Measurements from ENCODE around the gene MRPL16.

The MRPL16 gene

GRCh38 chr11:59760771-59761170 lies 49.8 kb downstream of the MRPL16 start:
- H3K79me2 ChIP-seq (ENCODE audit: insufficient read depth, low read length): no peaks in the 10 kb centered on the region
- TF ChIP-seq CTCF (IDR thresholded peaks at IDR 0.05; ENCODE audit: insufficient read depth, low read length, poor library complexity, severe bottlenecking) (no peak), EZH2phosphoT487 (conservative IDR thresholded peaks at IDR 0.05; ENCODE audit: low read length) (no peak)

GRCh38 chr11:59759900-59760299 lies 50.7 kb downstream of the MRPL16 start:
- Histone ChIP-seq H3K4me3 (ENCODE audit: insufficient read depth, low read length, poor library complexity, severe bottlenecking) (no peak overlapping the region), H3K27me3 (ENCODE audit: low read length) (no peaks in the 10 kb centered on the region), H4K20me1 (ENCODE audit: low read depth, low read length) (no peaks in the 10 kb centered on the region), H2AFZ (ENCODE audit: low read depth, low read length, severe bottlenecking) (no peak overlapping the region), H3K36me3 (ENCODE audit: low read length) (no peaks in the 10 kb centered on the region), H3K9ac (ENCODE audit: low read length) (no peak overlapping the region), H3K27ac (ENCODE audit: low read depth, low read length) (no peak overlapping the region), H3K9me3 (ENCODE audit: insufficient read depth, low read length) (no peaks in the 10 kb centered on the region), H3F3A (ENCODE audit: insufficient read depth) (peaks cover 3% of the 10 kb centered on the region; the same call in 1 of the 2 replicates), H3K79me2 (ENCODE audit: insufficient read depth, low read length) (no peaks in the 10 kb centered on the region), H3K4me2 (ENCODE audit: low read depth, low read length, poor library complexity, severe bottlenecking) (no peak overlapping the region), H3K9me2 (replicated peaks; ENCODE audit: insufficient read depth, low read length) (no peaks in the 10 kb centered on the region)
- TF ChIP-seq CTCF (IDR thresholded peaks at IDR 0.05; ENCODE audit: insufficient read depth, low read length, poor library complexity, severe bottlenecking) (no peak), EZH2phosphoT487 (conservative IDR thresholded peaks at IDR 0.05; ENCODE audit: low read length) (no peak)

More at GRCh38 chr11:59760771-59761170, 49.8 kb downstream of the MRPL16 start:
- H3K36me3 ChIP-seq (ENCODE audit: low read length): no peaks in the 10 kb centered on the region
- H3K27me3 ChIP-seq (ENCODE audit: low read length): no peaks in the 10 kb centered on the region
- H4K20me1 ChIP-seq (ENCODE audit: low read depth, low read length): no peaks in the 10 kb centered on the region
- no peak overlapping the region for H3K4me3 ChIP-seq (ENCODE audit: insufficient read depth, low read length, poor library complexity, severe bottlenecking)
- H3K4me2 ChIP-seq (ENCODE audit: low read depth, low read length, poor library complexity, severe bottlenecking): no peak overlapping the region
- no peak overlapping the region for H3K27ac ChIP-seq (ENCODE audit: low read depth, low read length)
- H3K9ac ChIP-seq (ENCODE audit: low read length): no peak overlapping the region
- H2AFZ ChIP-seq (ENCODE audit: low read depth, low read length, severe bottlenecking): no peak overlapping the region
- H3K9me3 ChIP-seq (ENCODE audit: insufficient read depth, low read length): no peaks in the 10 kb centered on the region
- H3F3A ChIP-seq (ENCODE audit: insufficient read depth): peaks cover 3% of the 10 kb centered on the region; the same call in 1 of the 2 replicates
- no peaks in the 10 kb centered on the region for H3K9me2 ChIP-seq (replicated peaks; ENCODE audit: insufficient read depth, low read length)

DNA sequence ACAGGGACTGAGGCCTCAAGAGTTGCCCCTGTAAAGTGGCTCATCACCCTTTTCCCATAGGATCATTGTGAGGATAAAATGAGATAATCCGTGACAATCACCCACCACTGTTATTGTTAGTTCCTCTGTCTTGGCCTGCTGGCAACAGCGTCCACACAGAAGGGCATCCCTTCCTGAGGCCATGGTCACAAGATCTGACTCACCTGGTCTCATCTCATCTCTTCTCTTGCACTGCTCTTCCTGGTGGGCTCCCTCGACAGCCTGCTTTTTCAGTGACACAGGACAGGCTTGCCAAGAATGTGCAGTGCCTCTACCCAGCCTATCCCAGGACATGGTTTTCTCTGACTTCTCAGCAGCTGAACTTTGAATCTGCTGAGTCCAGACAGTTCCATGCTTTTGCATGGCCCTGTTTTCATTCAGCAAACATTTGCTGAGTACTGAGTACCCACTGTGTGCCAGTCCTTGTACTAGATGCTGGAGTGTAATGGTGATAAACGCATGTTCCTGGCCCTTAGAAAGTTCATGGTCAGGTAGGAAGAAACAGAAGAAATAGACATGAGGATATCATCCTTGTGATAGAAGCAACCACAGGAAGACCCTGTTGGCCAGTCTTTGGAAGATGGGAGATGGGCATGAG lies 52.1 kb downstream of the MRPL16 start:
- Histone ChIP-seq H3K9me2 (replicated peaks; ENCODE audit: insufficient read depth, low read length) (no peaks in the 10 kb centered on the region), H3K4me2 (ENCODE audit: low read depth, low read length, poor library complexity, severe bottlenecking) (no peak overlapping the region), H3K9ac (ENCODE audit: low read length) (no peak overlapping the region), H3K4me3 (ENCODE audit: insufficient read depth, low read length, poor library complexity, severe bottlenecking) (no peak overlapping the region), H4K20me1 (ENCODE audit: low read depth, low read length) (no peaks in the 10 kb centered on the region), H2AFZ (ENCODE audit: low read depth, low read length, severe bottlenecking) (no peak overlapping the region), H3K79me2 (ENCODE audit: insufficient read depth, low read length) (no peaks in the 10 kb centered on the region), H3K27ac (ENCODE audit: low read depth, low read length) (no peak overlapping the region), H3K9me3 (ENCODE audit: insufficient read depth, low read length) (no peaks in the 10 kb centered on the region), H3F3A (ENCODE audit: insufficient read depth) (peaks cover 3% of the 10 kb centered on the region; the same call in 1 of the 2 replicates), H3K27me3 (ENCODE audit: low read length) (no peaks in the 10 kb centered on the region), H3K36me3 (ENCODE audit: low read length) (no peaks in the 10 kb centered on the region)
- TF ChIP-seq CTCF (IDR thresholded peaks at IDR 0.05; ENCODE audit: insufficient read depth, low read length, poor library complexity, severe bottlenecking): no peak
- no peak for TF ChIP-seq EZH2phosphoT487 (conservative IDR thresholded peaks at IDR 0.05; ENCODE audit: low read length)
